Esophagus muscularis mucosa (tissue), 4 donors: ENCODE data around the gene RADX. TPM values are rescaled to one million over a fixed set of nuclear protein-coding genes. Genes with fewer than 3 reads are reported as not detected.
A peak's percentile ranks its signal among the peaks of the same experiment; 100 is the strongest.

Experiments used
- DNase-seq: peaks from one replicate; pipeline ENCODE4 v3.0.0-alpha.2; 2017; ENCODE audit errors: extremely low spot score
- H3K27ac ChIP-seq, 4 donors: fragments of 200-600 bp; sonication (generic); replicated peaks in 1 of 4; 1 replicate in 3 of 4; 2 replicates in 1 of 4; pipeline ENCODE4 v1.5.1; 2016 to 2019; ENCODE audit warnings: mild to moderate bottlenecking in 1 of 4
- H3K27me3 ChIP-seq, 4 donors: fragments of 200-600 bp; sonication (generic); one replicate each; pipeline versions ENCODE4 v1.5.1 to v1.6.0; 2016 to 2019
- H3K36me3 ChIP-seq, 4 donors: fragments of 200-600 bp; sonication (generic); one replicate each; pipeline ENCODE4 v1.5.1; 2016 to 2019
- H3K4me1 ChIP-seq, 4 donors: fragments of 200-600 bp; sonication (generic); one replicate each; pipeline ENCODE4 v1.5.1; 2016 to 2019
- H3K4me3 ChIP-seq, 4 donors: fragments of 200-600 bp; sonication (generic); 1 replicate in 2 of 4; 2 replicates in 2 of 4; pipeline ENCODE4 v1.5.1; 2016 to 2019; ENCODE audit warnings: mild to moderate bottlenecking in 4 of 4, moderate library complexity in 1 of 4
- H3K9me3 ChIP-seq, 4 donors: fragments of 200-600 bp; sonication (generic); 1 replicate in 3 of 4; 2 replicates in 1 of 4; pipeline ENCODE4 v1.5.1; 2016 to 2019
- EP300 ChIP-seq: sonication (generic); formaldehyde crosslinking; IDR thresholded peaks from one replicate; pipeline ENCODE4 v1.6.1; 2017; ENCODE audit warnings: antibody characterized with exemption
- POLR2A ChIP-seq: fragments of 450-650 bp; IDR thresholded peaks from one replicate; pipeline ENCODE4 v1.6.1; 2017; ENCODE audit warnings: antibody characterized with exemption, moderate library complexity, mild to moderate bottlenecking, low read depth
- POLR2AphosphoS5 ChIP-seq, 2 donors: sonication (generic); formaldehyde crosslinking; IDR thresholded peaks; one replicate each; pipeline ENCODE4 v1.6.1; 2017; ENCODE audit warnings: antibody characterized with exemption in 2 of 2
- WGBS: methylation state at CpG from one replicate; pipeline ENCODE4 v1.1.5; 2018; 5-methylcytosine and 5-hydroxymethylcytosine counted together
- intact Hi-C: fragments of 100-400 bp; cut with DNase I; formaldehyde crosslinking; loops from one replicate; pipeline ENCODE4 v1.15.1; 2023
- total RNA-seq, 4 donors: library from RNA; depleted of rRNA; stranded (reverse); fragments of >200 nt; gene quantifications; one replicate each; pipeline versions ENCODE4 v1.1.0 to v1.2.1, GENCODE V29; 2016
- TF ChIP-seq, protein P1 (sequence below), 3 experiments: fragments of 200-600 bp in 2 of 3; fragments of 450-650 bp in 1 of 3; sonication (generic) in 2 of 3; IDR thresholded peaks; one replicate each; pipeline ENCODE4 v1.5.1; 2017 to 2019; ENCODE audit warnings: antibody characterized with exemption in 3 of 3, mild to moderate bottlenecking in 2 of 3, moderate library complexity in 1 of 3

RADX gene
- total RNA-seq, 4 donors from 2014 or later: 1.7 to 2.7 (median 2.2) TPM

DNA sequence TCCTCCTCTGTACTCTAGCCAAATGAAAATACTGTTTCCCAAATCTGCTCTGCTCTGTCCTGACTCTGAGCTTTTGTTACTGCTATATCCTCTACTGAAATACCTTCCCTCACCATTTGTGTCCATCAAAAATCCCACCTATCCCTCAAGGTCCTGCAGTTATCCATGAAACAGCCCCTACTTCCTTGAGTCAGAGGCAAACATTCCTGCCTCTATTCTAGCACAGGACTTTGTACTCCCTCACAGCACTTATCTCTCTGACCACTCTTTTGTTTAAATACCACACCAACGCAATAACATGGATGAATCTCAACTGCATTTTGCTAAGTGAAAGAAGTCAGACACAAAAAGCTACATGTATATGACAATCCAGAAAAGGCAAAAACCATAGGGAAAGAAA lies 104.2 kb downstream of the RADX start:
- H3K36me3 ChIP-seq: no peaks in the 10 kb centered on the region
- no peak for TF ChIP-seq POLR2AphosphoS5 (IDR thresholded peaks at IDR 0.05)
- no peak for TF ChIP-seq EP300
- no peak for TF ChIP-seq POLR2A
- TF ChIP-seq, protein P1, sequence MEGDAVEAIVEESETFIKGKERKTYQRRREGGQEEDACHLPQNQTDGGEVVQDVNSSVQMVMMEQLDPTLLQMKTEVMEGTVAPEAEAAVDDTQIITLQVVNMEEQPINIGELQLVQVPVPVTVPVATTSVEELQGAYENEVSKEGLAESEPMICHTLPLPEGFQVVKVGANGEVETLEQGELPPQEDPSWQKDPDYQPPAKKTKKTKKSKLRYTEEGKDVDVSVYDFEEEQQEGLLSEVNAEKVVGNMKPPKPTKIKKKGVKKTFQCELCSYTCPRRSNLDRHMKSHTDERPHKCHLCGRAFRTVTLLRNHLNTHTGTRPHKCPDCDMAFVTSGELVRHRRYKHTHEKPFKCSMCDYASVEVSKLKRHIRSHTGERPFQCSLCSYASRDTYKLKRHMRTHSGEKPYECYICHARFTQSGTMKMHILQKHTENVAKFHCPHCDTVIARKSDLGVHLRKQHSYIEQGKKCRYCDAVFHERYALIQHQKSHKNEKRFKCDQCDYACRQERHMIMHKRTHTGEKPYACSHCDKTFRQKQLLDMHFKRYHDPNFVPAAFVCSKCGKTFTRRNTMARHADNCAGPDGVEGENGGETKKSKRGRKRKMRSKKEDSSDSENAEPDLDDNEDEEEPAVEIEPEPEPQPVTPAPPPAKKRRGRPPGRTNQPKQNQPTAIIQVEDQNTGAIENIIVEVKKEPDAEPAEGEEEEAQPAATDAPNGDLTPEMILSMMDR (IDR thresholded peaks at IDR 0.05): no peak
- peaks cover 0 to 4% (median 0%) of the 10 kb centered on the region in 4 donors for H3K27me3 ChIP-seq
- WGBS: 79% methylated on average over 1 of the region's 1 CpG
- intact Hi-C loops: no loop called here
- H3K4me3 ChIP-seq: no peak overlapping the region
- no peak for DNase-seq
- no peak overlapping the region for H3K27ac ChIP-seq
- no peaks in the 10 kb centered on the region for H3K9me3 ChIP-seq
- no peaks in the 10 kb centered on the region for H3K4me1 ChIP-seq

DNA sequence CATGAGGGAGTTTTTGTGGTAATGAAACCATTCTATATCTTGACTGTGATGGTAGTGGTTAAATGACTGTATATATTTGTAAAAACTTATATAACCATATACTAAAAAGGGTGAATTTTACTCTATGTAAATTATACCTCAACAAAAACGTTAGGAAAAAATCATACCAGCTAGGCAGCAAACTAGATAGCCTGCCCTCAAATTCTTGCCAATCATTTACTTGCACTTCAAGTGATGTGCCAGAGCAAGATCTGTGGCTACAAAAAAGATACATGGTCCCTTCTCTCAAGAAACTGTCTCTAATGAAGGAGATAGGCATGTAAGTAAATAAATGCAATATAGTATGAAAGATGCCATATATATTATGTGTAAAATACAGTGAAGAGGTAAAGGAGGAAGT lies 104.7 kb downstream of the RADX start:
- H3K27me3 ChIP-seq: peaks cover 0 to 4% (median 0%) of the 10 kb centered on the region in 4 donors
- no peak for DNase-seq
- TF ChIP-seq POLR2AphosphoS5 (IDR thresholded peaks at IDR 0.05) (no peak), POLR2A (no peak), EP300 (no peak)
- TF ChIP-seq, protein P1 (IDR thresholded peaks at IDR 0.05): no peak
- intact Hi-C loops: no loop called here
- H3K27ac ChIP-seq: no peak overlapping the region
- H3K4me1 ChIP-seq: no peaks in the 10 kb centered on the region
- no peaks in the 10 kb centered on the region for H3K36me3 ChIP-seq
- H3K9me3 ChIP-seq: no peaks in the 10 kb centered on the region
- no peak overlapping the region for H3K4me3 ChIP-seq
- 21% methylated on average over 1 of the region's 1 CpG for WGBS

DNA sequence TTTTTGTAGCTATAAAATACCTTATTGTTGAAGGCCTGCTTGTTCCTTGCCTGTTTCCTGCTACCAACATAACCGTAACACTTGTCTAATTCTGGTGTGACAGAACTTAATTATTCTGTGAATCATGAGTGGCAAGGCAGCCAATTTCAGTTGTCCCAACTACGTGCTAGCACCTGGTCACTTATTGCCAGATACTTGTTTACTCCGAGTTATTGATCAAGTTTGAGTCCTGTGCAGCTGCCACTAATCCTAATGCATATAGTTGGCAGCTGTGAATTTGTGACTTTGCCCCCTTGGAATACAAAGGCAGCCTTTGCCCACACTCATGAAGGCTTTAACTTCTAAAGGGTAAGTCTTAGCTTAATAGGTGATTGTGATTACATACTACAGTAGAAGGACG lies 106.9 kb downstream of the RADX start:
- intact Hi-C loops: no loop called here
- H3K27me3 ChIP-seq: peaks cover 0 to 4% (median 0%) of the 10 kb centered on the region in 4 donors
- 77% methylated on average over 4 of the region's 4 CpGs for WGBS
- H3K4me3 ChIP-seq: no peak overlapping the region
- no peaks in the 10 kb centered on the region for H3K4me1 ChIP-seq
- TF ChIP-seq, protein P1 (IDR thresholded peaks at IDR 0.05): no peak
- no peak for TF ChIP-seq POLR2A
- TF ChIP-seq EP300: no peak
- TF ChIP-seq POLR2AphosphoS5 (IDR thresholded peaks at IDR 0.05): no peak
- H3K9me3 ChIP-seq: no peaks in the 10 kb centered on the region
- no peak overlapping the region for H3K27ac ChIP-seq
- H3K36me3 ChIP-seq: no peaks in the 10 kb centered on the region
- no peak for DNase-seq

DNA sequence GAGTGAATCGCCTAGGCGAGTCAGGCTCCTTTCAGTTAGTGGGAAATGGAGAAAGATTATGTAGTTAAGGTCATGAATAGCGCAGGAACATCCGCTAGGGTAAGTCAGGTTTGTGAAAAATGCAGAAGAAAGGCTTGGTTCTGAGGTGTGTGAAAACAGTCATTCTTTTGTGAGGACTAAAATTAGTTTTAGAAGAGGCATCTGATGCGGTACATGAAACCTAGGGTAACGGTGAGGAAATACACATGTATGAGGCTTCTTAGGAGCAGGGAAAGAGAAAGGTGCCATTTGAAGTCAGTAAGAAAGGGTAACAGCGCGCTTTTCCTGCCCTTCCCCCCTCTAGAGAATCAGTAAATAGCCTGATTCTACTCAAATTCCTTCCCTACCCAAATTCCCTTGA lies 114.2 kb downstream of the RADX start:
- 31% methylated on average over 8 of the region's 8 CpGs for WGBS
- TF ChIP-seq EP300: no peak
- TF ChIP-seq, protein P1 (IDR thresholded peaks at IDR 0.05): no peak
- no peak for TF ChIP-seq POLR2AphosphoS5 (IDR thresholded peaks at IDR 0.05)
- TF ChIP-seq POLR2A: no peak
- no peak for DNase-seq
- H3K27ac ChIP-seq: no peak overlapping the region
- H3K36me3 ChIP-seq: no peaks in the 10 kb centered on the region
- H3K27me3 ChIP-seq: peaks cover 0 to 14% (median 6%) of the 10 kb centered on the region in 4 donors
- H3K9me3 ChIP-seq: no peaks in the 10 kb centered on the region
- H3K4me1 ChIP-seq: peaks cover 0 to 14% (median 12%) of the 10 kb centered on the region in 4 donors
- peak overlapping the region; percentile 46 to 58 (median 48) for H3K4me3 ChIP-seq
- intact Hi-C loops: no loop called here
